Activated CD8-positive, alpha-beta memory T cell treated with anti-CD3 and anti-CD28 coated beads, Interleukin-2, amount 50 U/mL, for 4 hours (primary cell): ENCODE data around the gene SASH1.

Experiments
- DNase-seq: peaks from one replicate; pipeline ENCODE4 v3.0.0-alpha.2; 2020

SASH1 gene

DNA sequence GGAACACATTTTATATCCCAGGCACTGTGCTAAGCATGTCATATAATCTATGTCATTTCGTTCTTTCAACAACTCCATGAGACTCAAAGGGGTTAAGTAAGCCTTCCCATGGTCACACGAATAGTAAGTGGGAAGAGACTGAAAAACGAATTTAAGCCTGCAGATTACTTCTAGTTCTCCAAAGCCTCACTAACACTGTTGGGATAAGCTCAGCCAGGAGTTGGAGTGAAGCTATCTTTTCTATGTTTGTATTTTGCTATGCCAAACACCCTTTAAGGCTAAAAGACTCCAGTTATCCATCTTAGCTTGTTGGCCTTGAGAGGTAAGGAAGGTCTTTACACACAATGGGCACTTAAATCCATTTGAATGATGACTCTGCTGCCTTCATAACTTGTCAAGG lies 256.1 kb downstream of the SASH1 start:
- no peak for DNase-seq

DNA sequence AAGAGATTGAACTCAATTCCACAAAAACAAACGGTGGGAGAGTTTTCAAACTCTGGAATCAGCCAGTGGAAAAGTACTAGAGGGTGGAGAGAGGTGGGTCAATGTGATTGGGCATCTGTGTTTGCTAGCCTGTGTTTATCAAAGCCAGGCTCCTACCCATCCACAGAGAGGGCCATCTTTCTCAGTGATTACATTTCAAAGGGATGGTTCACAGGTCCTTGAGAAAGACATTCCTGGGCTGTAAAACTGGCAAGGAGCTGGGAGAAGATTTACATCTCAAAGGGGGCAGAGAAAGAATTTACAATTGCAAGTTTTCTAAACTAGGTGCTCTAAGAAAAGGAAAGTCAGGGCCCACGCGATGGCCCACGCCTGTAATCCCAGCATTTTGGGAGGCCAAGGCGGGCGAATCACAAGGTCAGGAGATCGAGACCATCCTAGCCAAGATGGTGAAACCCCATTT lies 257.4 kb downstream of the SASH1 start:
- no peak for DNase-seq
